HCT116 (cell line): ENCODE data around the gene IQSEC3. TPM values are rescaled to one million over a fixed set of nuclear protein-coding genes. Genes with fewer than 3 reads are reported as not detected.

Source experiments
- ATAC-seq: fragments of 200-7000 bp; cut with Tn5 transposase; 2 replicates; pipeline ENCODE4 v1.9.1; 2020; ENCODE audit warnings: mild to moderate bottlenecking, moderate library complexity
- BruUV-seq: library from RNA; stranded (reverse); fragments of 400-500 nt; replicated peaks from 2 replicates; lab custom pipeline; 2021; lab: Mats Ljungman, UMichigan
- CTCF ChIA-PET: fragments of 300-600 bp; sonication (Branson Sonifier 250); formaldehyde crosslinking; loops from one replicate; lab custom pipeline; 2021; ENCODE audit warnings: antibody characterized with exemption; lab: Charles Lee
- POLR2A ChIA-PET: fragments of 300-600, 350-600 bp; sonication (Branson Sonifier 250); formaldehyde crosslinking; loops from one replicate; lab custom pipeline; 2021; ENCODE audit warnings: antibody characterized with exemption; lab: Charles Lee
- RAD21 ChIA-PET, 2 experiments: fragments of 300-600 bp; sonication (Branson Sonifier 250); formaldehyde crosslinking; loops; one replicate each; lab custom pipeline; 2023; ENCODE audit warnings: low total read pairs in 2 of 2; ENCODE audit not compliant: uncharacterized antibody in 2 of 2, unreplicated experiment in 2 of 2, low non-redundant PET in 1 of 2; lab: Charles Lee
- DNase-seq: peaks from one replicate; pipeline ENCODE4 v3.0.0-alpha.2; 2010; ENCODE audit warnings: low read depth, low spot score
- H2AFZ ChIP-seq: fragments of 200-600 bp; shearing (Covaris generic), sonication (generic); 2 replicates; pipeline ENCODE4 v1.6.1; 2017; ENCODE audit warnings: low read depth, mixed run types, mixed read lengths, antibody characterized with exemption, low read length; ENCODE audit not compliant: poor library complexity, severe bottlenecking
- H3K27ac ChIP-seq: 2 replicates; pipeline ENCODE4 v1.5.1; 2012; ENCODE audit warnings: low read depth, low read length
- H3K27me3 ChIP-seq: fragments of 200-600 bp; sonication (generic); 2 replicates; pipeline ENCODE4 v1.6.1; 2016; ENCODE audit warnings: mixed run types, low read length, mixed read lengths; ENCODE audit not compliant: insufficient read depth
- H3K36me3 ChIP-seq, 2 experiments: fragments of 200-500 bp in 1 of 2; fragments of 200-600 bp in 1 of 2; sonication (Bioruptor generic) in 1 of 2; sonication (generic) in 1 of 2; 2 replicates each; pipeline versions ENCODE4 v1.5.1 to v1.6.1; 2014 to 2016; ENCODE audit warnings: low read length in 2 of 2, inconsistent platforms in 1 of 2, mixed read lengths in 1 of 2, mixed run types in 1 of 2; ENCODE audit not compliant: insufficient read depth in 2 of 2, control insufficient read depth in 1 of 2
- H3K4me1 ChIP-seq, 2 experiments: fragments of 200-600 bp in 1 of 2; sonication (generic) in 1 of 2; 2 replicates each; pipeline versions ENCODE4 v1.5.1 to v1.6.1; 2012 to 2017; ENCODE audit warnings: low read length in 2 of 2, inconsistent platforms in 1 of 2, mild to moderate bottlenecking in 1 of 2, mixed read lengths in 1 of 2, mixed run types in 1 of 2, moderate library complexity in 1 of 2; ENCODE audit not compliant: insufficient read depth in 2 of 2, control insufficient read depth in 1 of 2
- H3K4me2 ChIP-seq: fragments of 200-600 bp; sonication (generic); 2 replicates; pipeline ENCODE4 v1.6.1; 2017; ENCODE audit warnings: mixed run types, low read length, mixed read lengths
- H3K4me3 ChIP-seq, 2 experiments: fragments of 200-600 bp in 1 of 2; sonication (generic) in 1 of 2; replicated peaks in 1 of 2; 2 replicates each; pipeline ENCODE4 v1.5.1; 2011 to 2016; ENCODE audit warnings: low read length in 2 of 2, control low read depth in 1 of 2, low read depth in 1 of 2, mild to moderate bottlenecking in 1 of 2, mixed read lengths in 1 of 2, mixed run types in 1 of 2
- H3K79me2 ChIP-seq: fragments of 200-600 bp; sonication (generic); 2 replicates; pipeline ENCODE4 v1.6.1; 2017; ENCODE audit warnings: mild to moderate bottlenecking, mixed run types, low read length, moderate library complexity, mixed read lengths; ENCODE audit not compliant: insufficient read depth
- H3K9ac ChIP-seq: fragments of 200-600 bp; sonication (generic); 2 replicates; pipeline ENCODE4 v1.6.1; 2016; ENCODE audit warnings: low read length, mixed read lengths
- H3K9me2 ChIP-seq: fragments of 200-600 bp; sonication (generic), shearing (Covaris generic); 2 replicates; pipeline ENCODE4 v1.6.1; 2017; ENCODE audit warnings: mixed run types, mild to moderate bottlenecking, moderate library complexity; ENCODE audit not compliant: insufficient read depth
- H3K9me3 ChIP-seq, 2 experiments: fragments of 200-500 bp in 1 of 2; fragments of 200-600 bp in 1 of 2; sonication (Bioruptor generic) in 1 of 2; sonication (generic) in 1 of 2; 2 replicates each; pipeline ENCODE4 v1.6.1; 2014 to 2017; ENCODE audit warnings: low read length in 2 of 2, mixed read lengths in 2 of 2, inconsistent platforms in 1 of 2, low read depth in 1 of 2, mild to moderate bottlenecking in 1 of 2, mixed run types in 1 of 2, moderate library complexity in 1 of 2; ENCODE audit not compliant: control insufficient read depth in 1 of 2, insufficient read depth in 1 of 2
- H4K20me1 ChIP-seq: fragments of 200-600 bp; sonication (generic), shearing (Covaris generic); 2 replicates; pipeline ENCODE4 v1.6.1; 2017; ENCODE audit warnings: mixed run types, mild to moderate bottlenecking, moderate library complexity; ENCODE audit not compliant: insufficient read depth
- CBX3 ChIP-seq: IDR thresholded peaks from 2 replicates; pipeline ENCODE4 v1.6.1; 2012; ENCODE audit warnings: low read depth
- CEBPB ChIP-seq: IDR thresholded peaks from 2 replicates; pipeline ENCODE4 v1.6.1; 2012; ENCODE audit warnings: low read depth
- POLR2A ChIP-seq: IDR thresholded peaks from 2 replicates; pipeline ENCODE4 v1.7.0; 2011; ENCODE audit warnings: borderline replicate concordance; ENCODE audit not compliant: insufficient read depth, insufficient read length; ENCODE audit errors: extremely low read depth
- REST ChIP-seq: IDR thresholded peaks from 2 replicates; pipeline ENCODE4 v1.6.1; 2012; ENCODE audit warnings: low read depth
- SP1 ChIP-seq: IDR thresholded peaks from 2 replicates; pipeline ENCODE4 v1.6.1; 2012; ENCODE audit warnings: low read depth
- SRF ChIP-seq: IDR thresholded peaks from 2 replicates; pipeline ENCODE4 v1.6.1; 2012; ENCODE audit warnings: low read depth
- YY1 ChIP-seq: IDR thresholded peaks from 2 replicates; pipeline ENCODE4 v1.6.1; 2011; ENCODE audit warnings: low read length, low read depth, moderate library complexity, mild to moderate bottlenecking; ENCODE audit not compliant: insufficient replicate concordance; ENCODE audit errors: extremely low read depth
- ZFX ChIP-seq: fragments of 450-650 bp; IDR thresholded peaks from 2 replicates; pipeline ENCODE4 v1.6.1; 2017
- intact Hi-C: fragments of 100-400 bp; cut with micrococcal nuclease; formaldehyde crosslinking; loops from 2 replicates; pipeline ENCODE4 v1.10.0; 2022
- total RNA-seq: library from RNA; stranded (reverse); gene quantifications from one replicate; pipeline ENCODE4 v1.2.1, GENCODE V29; 2021; ENCODE audit not compliant: unreplicated experiment
- TF ChIP-seq, protein P1 (sequence below): IDR thresholded peaks from 2 replicates; pipeline ENCODE4 v1.6.1; 2012

The IQSEC3 gene
- total RNA-seq, 1 experiment from 2014 or later, result not detected

GRCh38 chr12:189622-189962 is 123.0 kb downstream of the IQSEC3 start:
- BruUV-seq, result no TSS peak
- no peaks in the 10 kb centered on the region for H3K9me2 ChIP-seq
- TF ChIP-seq CBX3 (no peak), ZFX (no peak), SP1 (no peak), YY1 (no peak), REST (no peak), CEBPB (no peak), POLR2A (no peak), SRF (no peak)
- TF ChIP-seq, protein P1, sequence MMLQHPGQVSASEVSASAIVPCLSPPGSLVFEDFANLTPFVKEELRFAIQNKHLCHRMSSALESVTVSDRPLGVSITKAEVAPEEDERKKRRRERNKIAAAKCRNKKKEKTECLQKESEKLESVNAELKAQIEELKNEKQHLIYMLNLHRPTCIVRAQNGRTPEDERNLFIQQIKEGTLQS, result no peak
- no peaks in the 10 kb centered on the region for H4K20me1 ChIP-seq
- no peaks in the 10 kb centered on the region for H3K9me3 ChIP-seq
- H3K9ac ChIP-seq, result no peak overlapping the region
- no peak for DNase-seq
- intact Hi-C loops, result no loop called here
- no peak overlapping the region for H3K4me2 ChIP-seq
- H2AFZ ChIP-seq, result no peak overlapping the region
- no peaks in the 10 kb centered on the region for H3K27me3 ChIP-seq
- H3K36me3 ChIP-seq, result no peaks in the 10 kb centered on the region
- RAD21 ChIA-PET, result no interaction called here
- no peak for ATAC-seq
- peaks cover 0 to 8% of the 10 kb centered on the region in 2 experiments; a peak in 2 of 4 replicates for H3K4me1 ChIP-seq
- no peaks in the 10 kb centered on the region for H3K79me2 ChIP-seq
- no peak overlapping the region for H3K4me3 ChIP-seq
- POLR2A ChIA-PET, result interaction anchor here (0.9 kb wide), 1 partner anchor 30 kb away, joined by 3 read pairs; no protein-coding TSS in a partner anchor
- CTCF ChIA-PET, result no interaction called here
- H3K27ac ChIP-seq, result no peak overlapping the region
